ENCODE results near the gene HOXB2.

- no peak for TF ChIP-seq ZNF146 (tag by site-specific recombination; IDR thresholded peaks at IDR 0.05)
- TF ChIP-seq MZF1 (tag by site-specific recombination; IDR thresholded peaks at IDR 0.05; ENCODE audit: borderline replicate concordance): no peak
- TF ChIP-seq, protein P1, sequence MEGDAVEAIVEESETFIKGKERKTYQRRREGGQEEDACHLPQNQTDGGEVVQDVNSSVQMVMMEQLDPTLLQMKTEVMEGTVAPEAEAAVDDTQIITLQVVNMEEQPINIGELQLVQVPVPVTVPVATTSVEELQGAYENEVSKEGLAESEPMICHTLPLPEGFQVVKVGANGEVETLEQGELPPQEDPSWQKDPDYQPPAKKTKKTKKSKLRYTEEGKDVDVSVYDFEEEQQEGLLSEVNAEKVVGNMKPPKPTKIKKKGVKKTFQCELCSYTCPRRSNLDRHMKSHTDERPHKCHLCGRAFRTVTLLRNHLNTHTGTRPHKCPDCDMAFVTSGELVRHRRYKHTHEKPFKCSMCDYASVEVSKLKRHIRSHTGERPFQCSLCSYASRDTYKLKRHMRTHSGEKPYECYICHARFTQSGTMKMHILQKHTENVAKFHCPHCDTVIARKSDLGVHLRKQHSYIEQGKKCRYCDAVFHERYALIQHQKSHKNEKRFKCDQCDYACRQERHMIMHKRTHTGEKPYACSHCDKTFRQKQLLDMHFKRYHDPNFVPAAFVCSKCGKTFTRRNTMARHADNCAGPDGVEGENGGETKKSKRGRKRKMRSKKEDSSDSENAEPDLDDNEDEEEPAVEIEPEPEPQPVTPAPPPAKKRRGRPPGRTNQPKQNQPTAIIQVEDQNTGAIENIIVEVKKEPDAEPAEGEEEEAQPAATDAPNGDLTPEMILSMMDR (tag by site-specific recombination; IDR thresholded peaks at IDR 0.05): no peak
- no peak for TF ChIP-seq ZNF324 (tag by site-specific recombination; IDR thresholded peaks at IDR 0.05)
- TF ChIP-seq, protein P2, sequence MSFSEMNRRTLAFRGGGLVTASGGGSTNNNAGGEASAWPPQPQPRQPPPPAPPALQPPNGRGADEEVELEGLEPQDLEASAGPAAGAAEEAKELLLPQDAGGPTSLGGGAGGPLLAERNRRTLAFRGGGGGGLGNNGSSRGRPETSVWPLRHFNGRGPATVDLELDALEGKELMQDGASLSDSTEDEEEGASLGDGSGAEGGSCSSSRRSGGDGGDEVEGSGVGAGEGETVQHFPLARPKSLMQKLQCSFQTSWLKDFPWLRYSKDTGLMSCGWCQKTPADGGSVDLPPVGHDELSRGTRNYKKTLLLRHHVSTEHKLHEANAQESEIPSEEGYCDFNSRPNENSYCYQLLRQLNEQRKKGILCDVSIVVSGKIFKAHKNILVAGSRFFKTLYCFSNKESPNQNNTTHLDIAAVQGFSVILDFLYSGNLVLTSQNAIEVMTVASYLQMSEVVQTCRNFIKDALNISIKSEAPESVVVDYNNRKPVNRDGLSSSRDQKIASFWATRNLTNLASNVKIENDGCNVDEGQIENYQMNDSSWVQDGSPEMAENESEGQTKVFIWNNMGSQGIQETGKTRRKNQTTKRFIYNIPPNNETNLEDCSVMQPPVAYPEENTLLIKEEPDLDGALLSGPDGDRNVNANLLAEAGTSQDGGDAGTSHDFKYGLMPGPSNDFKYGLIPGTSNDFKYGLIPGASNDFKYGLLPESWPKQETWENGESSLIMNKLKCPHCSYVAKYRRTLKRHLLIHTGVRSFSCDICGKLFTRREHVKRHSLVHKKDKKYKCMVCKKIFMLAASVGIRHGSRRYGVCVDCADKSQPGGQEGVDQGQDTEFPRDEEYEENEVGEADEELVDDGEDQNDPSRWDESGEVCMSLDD (tag by site-specific recombination; IDR thresholded peaks at IDR 0.05): no peak
- TF ChIP-seq SCRT1 (tag by site-specific recombination; IDR thresholded peaks at IDR 0.05; ENCODE audit: borderline replicate concordance): no peak
- no peak for TF ChIP-seq ZNF274 (IDR thresholded peaks at IDR 0.05; ENCODE audit: low read length)
- no peak for TF ChIP-seq ZNF274 (tag by site-specific recombination; IDR thresholded peaks at IDR 0.05; ENCODE audit: borderline replicate concordance)
- TF ChIP-seq ZNF558 (tag by site-specific recombination; IDR thresholded peaks at IDR 0.05): no peak
Measured at GRCh38 chr17:48517478-48517877, 27.4 kb downstream of the HOXB2 start.
